UCSD-AML1 (cell line): ENCODE measurements around the gene CD109.
"Not testable (repeated sequence)": the region's sequence is repeated elsewhere in the genome, so short reads cannot be mapped to it uniquely, and the experiment has no call there.

Experiments
- DNase-seq: peaks from one replicate; lab custom pipeline; 2025; ENCODE audit not compliant: unreplicated experiment; lab: John Stamatoyannopoulos, UW

Gene CD109

GRCh38 chr6:73784726-73785505 lies 88.9 kb downstream of the CD109 start:
- no peak for DNase-seq

GRCh38 chr6:73790574-73790973 lies 94.6 kb downstream of the CD109 start:
- DNase-seq: no peak

DNA sequence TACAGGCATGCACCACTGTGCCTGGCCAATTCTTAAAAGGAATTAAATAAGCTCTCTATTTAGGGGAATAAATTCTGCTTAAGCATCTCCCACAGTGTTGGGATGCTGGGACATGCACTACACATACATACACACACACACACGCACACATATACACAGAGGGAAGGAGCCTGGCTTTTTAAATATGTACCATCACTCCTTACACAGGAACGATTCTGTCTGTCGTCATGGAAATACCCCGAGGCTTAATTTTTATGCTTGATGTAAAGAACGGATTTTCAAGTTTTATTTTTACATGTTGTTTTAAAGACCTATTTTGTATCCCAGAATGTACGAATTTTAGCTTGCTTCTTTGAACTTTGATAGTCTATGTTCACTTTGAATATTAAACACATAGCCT lies 95.3 kb downstream of the CD109 start:
- DNase-seq: no peak

DNA sequence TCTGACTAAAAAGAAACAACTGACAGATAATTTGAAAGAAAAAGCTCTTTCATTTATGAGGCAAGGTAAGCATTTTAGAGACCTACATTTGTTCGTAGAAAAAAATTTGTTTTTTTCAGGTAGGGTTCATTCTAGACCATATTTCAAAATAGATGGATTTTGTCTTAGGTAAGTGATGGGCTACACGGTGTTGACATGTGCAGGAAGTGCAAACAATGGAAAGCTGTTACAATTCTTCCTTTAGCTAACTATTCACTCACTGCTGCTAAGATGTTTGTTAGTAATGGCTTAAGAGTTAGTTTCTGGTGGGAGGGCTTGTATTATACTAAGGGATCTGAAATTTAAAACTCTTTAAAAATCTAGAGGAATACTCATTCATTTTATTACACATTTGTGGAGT lies 96.7 kb downstream of the CD109 start:
- no peak for DNase-seq

- DNase-seq: no peak
These were observed 100.9 kb downstream of the CD109 start for GRCh38 chr6:73796881-73797280.

DNA sequence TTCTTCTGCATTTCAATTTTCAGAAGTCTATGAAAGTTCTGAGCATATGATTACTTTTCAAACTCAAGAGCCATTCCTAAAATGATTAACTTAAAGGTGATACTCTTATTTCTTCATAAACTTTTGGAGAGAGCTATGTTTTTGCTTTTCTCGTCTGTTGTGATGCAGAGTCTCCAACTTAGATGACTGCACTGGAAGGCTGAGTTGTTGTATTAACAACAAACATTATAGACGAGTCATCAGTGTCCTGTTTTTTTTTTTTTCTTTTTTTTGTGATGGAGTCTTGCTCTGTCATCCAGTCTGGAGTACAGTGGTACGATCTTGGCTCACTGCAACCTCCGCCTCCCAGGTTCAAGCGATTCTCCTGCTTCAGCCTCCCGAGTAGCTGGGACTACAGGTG lies 101.9 kb downstream of the CD109 start:
- DNase-seq: no peak

DNA sequence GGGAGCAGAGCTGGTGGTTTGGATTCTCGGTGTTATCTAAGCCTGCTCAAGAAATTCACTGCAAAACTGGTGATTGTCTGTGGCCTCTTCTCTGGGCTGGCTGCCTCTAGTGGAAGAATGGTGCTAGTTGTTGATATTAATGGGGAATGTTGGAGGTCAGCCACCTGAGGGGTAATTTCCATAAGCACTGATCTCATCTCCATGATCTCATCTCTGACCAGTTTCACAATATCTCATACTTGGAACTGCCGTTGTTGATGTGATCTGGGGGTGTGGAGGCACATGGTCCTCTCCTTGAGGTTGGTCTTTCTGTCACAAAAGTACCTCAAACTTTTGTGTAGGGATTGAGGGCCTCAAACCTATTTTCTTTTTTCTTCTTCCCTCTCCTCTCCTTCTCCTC lies 102.6 kb downstream of the CD109 start:
- no peak for DNase-seq

GRCh38 chr6:73800997-73801396 lies 105.0 kb downstream of the CD109 start:
- no peak for DNase-seq

DNA sequence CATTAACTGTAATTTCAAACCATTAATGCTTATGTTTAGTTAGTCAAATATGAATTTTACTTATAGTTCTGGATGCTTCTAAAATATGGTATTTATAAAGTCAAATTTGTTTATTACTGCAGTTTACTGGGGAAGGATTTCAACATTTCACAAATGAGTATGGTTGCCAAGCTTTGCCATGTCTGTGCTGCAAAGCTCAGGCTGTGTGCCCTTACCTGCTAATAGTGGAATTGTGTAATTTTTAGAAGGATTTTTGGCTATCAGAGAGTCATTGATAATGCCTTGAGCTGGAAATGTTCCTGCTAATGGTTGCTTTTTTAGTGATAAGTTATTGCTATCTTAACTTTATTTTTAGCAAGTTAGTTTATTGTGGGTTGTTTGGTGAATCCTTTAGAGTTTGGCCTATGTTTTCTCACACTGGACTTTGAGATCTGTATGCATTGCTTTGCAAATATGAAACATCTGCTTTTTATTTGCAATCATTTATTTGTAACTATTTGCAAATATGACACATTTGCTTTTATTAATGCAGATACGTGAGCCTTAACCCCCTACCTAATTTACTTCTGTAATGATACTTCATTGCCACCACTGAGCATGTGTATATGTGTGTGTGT lies 105.8 kb downstream of the CD109 start:
- no peak for DNase-seq

- no peak for DNase-seq
These were observed 106.4 kb downstream of the CD109 start for GRCh38 chr6:73802366-73802765.

GRCh38 chr6:73803562-73804241 lies 107.7 kb downstream of the CD109 start:
- no peak for DNase-seq

DNA sequence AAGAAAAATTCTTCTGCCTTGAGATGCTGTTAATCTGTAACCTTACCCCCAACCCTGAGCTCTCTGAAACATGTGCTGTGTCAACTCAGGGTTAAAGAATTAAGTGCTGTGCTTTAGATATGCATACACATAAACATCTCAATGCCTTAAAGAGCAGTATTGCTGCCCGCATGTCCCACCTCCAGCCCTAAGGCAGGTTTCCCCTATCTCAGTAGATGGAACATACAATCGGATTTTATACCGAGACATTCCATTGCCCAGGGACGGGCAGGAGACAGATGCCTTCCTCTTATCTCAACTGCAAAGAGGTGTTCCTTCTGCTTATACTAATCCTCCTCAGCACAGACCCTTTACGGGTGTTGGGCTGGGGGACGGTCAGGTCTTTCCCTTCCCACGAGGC lies 109.2 kb downstream of the CD109 start:
- not testable (repeated sequence) for DNase-seq

DNA sequence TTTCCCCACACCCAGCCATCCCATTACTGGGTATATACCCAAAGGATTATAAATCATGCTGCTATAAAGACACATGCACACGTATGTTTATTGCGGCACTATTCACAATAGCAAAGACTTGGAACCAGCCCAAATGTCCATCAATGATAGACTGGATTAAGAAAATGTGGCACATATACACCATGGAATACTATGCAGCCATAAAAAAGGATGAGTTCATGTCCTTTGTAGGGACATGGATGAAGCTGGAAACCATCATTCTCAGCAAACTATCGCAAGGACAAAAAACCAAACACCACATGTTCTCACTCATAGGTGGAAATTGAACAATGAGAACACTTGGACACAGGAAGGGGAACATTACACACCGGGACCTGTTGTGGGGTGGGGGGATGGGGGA lies 110.0 kb downstream of the CD109 start:
- not testable (repeated sequence) for DNase-seq

DNA sequence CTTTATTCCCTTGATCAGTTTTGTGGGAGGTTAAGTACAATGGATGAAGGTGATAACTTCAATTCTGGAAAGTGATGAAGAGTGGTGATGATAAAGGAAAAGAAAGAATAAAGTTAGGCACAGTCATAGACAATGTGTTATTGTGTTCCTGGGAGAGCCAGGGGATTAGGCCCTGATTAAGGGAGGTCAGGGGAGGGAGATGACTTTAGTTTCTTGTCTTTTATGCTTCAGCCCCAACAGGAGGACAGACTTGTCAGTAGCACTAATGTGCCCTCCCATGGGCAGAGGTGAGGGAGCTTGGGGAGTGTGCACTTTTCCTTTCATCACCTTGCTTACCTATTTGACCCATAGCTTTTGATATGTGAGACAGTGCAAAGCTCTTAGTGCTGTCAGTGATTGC lies 115.7 kb downstream of the CD109 start:
- no peak for DNase-seq

DNA sequence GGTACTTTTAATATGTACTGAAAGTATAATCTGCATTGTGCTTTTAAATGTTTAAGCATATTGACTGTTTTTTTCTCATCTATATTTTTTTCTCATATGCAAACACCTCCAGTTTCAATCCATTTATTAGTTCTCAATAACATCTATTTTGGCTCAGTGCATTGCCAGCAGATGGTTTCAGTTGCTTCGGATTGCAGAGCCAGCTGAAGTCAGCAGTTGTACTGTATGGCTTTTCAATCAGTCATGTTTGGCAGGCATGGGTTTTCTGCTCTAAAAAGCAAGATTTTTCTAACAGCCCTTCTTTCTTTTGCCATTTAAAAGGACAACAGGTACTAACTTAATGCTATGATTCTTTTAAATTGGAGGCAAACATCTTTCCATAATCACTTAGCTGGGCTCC lies 121.2 kb downstream of the CD109 start:
- no peak for DNase-seq

GRCh38 chr6:73823046-73823735 lies 127.2 kb downstream of the CD109 start:
- DNase-seq: no peak

DNA sequence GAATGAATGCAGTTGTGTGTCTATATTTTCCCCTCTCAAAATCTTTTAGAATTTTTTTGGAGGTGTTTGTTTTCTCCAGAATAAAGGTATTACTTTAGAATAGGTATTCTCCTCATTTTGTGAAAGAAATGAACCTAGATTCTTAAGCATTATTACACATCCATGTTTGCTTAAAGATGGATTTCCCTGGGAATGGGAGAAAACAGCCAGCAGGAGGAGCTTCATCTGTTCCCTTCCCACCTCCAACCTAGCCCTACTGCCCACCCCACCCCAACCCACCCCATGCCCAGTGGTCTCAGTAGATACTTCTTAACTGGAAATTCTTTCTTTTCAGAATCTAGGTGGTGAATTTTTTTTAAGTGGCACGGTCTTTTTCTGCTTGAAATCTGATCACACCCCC lies 127.8 kb downstream of the CD109 start:
- DNase-seq: no peak

DNA sequence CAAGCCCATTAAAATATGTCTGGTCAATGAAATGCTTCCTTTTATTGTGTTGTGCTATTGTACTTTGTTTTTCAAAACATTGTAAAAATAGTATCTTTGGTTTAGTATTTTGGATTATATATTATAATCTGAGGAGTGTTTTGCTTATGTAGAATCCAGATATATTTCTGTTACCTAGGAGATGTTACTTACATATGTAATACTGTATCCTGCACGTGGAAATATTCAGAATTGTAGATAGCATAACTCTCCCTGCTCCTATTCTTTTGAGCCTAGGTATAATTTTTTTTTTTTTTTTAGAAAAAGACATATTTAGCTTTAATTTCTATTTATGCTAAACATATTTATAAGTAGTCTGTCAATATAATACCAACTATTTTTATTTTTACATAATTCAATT lies 130.6 kb downstream of the CD109 start:
- no peak for DNase-seq

DNA sequence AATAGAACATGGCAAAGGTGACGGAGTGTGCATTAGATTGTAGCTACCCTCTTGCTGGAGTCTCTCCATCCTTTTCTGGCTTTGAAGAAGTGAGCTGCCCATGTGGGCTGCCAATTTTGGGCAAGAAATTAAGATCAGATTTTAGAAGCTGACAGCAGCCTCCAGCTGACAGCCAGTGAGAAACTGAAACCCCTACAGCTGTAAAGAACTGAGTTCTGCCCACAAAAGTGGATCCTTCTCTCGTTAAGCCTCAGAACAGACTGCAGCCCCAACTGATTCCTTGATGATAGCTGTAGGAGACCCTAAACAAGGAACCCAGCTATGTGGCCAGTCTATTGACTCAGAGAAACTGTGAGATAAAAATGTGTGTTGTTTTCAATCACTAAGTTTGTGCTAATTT lies 134.1 kb downstream of the CD109 start:
- DNase-seq: no peak

DNA sequence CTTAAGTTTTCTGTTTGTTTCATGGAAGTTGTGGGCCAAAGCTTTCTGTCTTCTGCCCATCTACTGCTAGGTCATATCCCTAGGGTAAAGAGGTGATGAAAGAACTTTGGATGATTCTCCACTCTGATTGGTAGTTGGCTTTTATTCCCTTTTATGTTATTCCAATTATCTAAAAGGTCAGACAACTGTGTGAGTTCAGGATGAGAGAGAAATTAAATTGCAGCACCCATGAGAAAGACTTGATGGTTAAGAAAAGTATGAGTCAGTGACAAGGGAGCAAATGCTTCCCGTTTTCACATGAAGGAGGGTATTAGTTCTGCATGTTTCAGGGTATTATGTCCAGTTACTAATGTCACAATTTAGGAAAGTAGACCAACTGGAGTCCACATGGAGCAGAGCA lies 136.3 kb downstream of the CD109 start:
- DNase-seq: no peak

DNA sequence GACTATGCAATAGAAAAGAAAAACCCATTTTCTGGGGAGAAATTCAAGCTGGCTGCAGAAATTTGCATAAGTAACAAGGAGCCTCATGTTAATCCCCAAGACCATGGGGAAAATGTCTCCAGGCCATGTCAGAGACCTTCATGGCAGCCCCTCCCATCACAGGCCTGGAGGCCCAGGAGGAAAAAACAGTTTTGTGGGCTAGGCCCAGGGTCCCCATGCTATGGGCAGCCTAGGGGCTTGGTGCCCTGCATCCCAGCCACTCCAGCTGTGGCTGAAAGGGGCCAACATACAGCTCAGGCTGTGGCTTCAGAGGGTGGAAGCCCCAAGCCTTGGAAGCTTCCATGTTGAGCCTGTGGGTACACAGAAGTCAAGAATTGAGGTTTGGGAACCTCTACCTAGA lies 148.7 kb downstream of the CD109 start:
- not testable (repeated sequence) for DNase-seq

GRCh38 chr6:73851048-73851447 lies 155.0 kb downstream of the CD109 start:
- DNase-seq: not testable (repeated sequence)
